IMR-90 (cell line): ENCODE measurements around the gene GALK1. TPM values are rescaled to one million over a fixed set of nuclear protein-coding genes. Genes with fewer than 3 reads are reported as not detected.

Source experiments
- ATAC-seq: fragments of 200-7000 bp; cut with Tn5 transposase; 2 replicates; pipeline ENCODE4 v1.9.1; 2020; ENCODE audit warnings: low read depth, mild to moderate bottlenecking, moderate library complexity
- BruUV-seq: library from RNA; stranded (reverse); fragments of 400-500 nt; replicated peaks from 2 replicates; lab custom pipeline; 2021; lab: Mats Ljungman, UMichigan
- CTCF ChIA-PET: fragments of 300-600 bp; formaldehyde crosslinking; extraction: SDS; loops from one replicate; lab custom pipeline; 2021; ENCODE audit warnings: antibody characterized with exemption; lab: Yijun Ruan, JAX
- POLR2A ChIA-PET: fragments of 300-600 bp; sonication (Branson Sonifier 250); formaldehyde crosslinking; loops from one replicate; lab custom pipeline; 2022; ENCODE audit warnings: antibody characterized with exemption; ENCODE audit not compliant: unreplicated experiment; lab: Charles Lee
- DNase-seq: peaks from one replicate; pipeline ENCODE4 v3.0.0; 2013
- H2AFZ ChIP-seq: replicated peaks from 2 replicates; pipeline ENCODE3; 2013; ENCODE audit warnings: low read length, mild to moderate bottlenecking; ENCODE audit not compliant: poor library complexity
- H2AK5ac ChIP-seq: 2 replicates; pipeline ENCODE4 v1.6.1; 2013; ENCODE audit warnings: low read depth, low read length, inconsistent platforms
- H2AK9ac ChIP-seq: replicated peaks from 2 replicates; pipeline ENCODE3; 2013; ENCODE audit warnings: mild to moderate bottlenecking, low read depth, low read length, moderate library complexity; ENCODE audit not compliant: poor library complexity
- H2BK120ac ChIP-seq: 2 replicates; pipeline ENCODE4 v1.6.1; 2013; ENCODE audit warnings: low read depth, low read length, inconsistent platforms
- H2BK15ac ChIP-seq: 3 replicates; pipeline ENCODE4 v1.6.1; 2013; ENCODE audit warnings: low read depth, low read length, inconsistent platforms
- H2BK20ac ChIP-seq: 2 replicates; pipeline ENCODE4 v1.6.1; 2013; ENCODE audit warnings: low read depth, mild to moderate bottlenecking, inconsistent platforms, low read length, moderate library complexity
- H2BK5ac ChIP-seq: 2 replicates; pipeline ENCODE4 v1.6.1; 2013; ENCODE audit warnings: mild to moderate bottlenecking, low read depth, low read length, inconsistent platforms; ENCODE audit not compliant: poor library complexity, severe bottlenecking
- H3K14ac ChIP-seq: replicated peaks from 2 replicates; pipeline ENCODE4 v1.6.1; 2013; ENCODE audit warnings: low read depth, low read length, inconsistent platforms
- H3K18ac ChIP-seq: 2 replicates; pipeline ENCODE4 v1.6.1; 2013; ENCODE audit warnings: low read depth, low read length, control low read depth
- H3K23ac ChIP-seq: 2 replicates; pipeline ENCODE4 v1.6.1; 2013; ENCODE audit warnings: low read depth, low read length, inconsistent platforms
- H3K27ac ChIP-seq: 2 replicates; pipeline ENCODE4 v1.5.1; 2013; ENCODE audit warnings: mild to moderate bottlenecking, control low read depth, low read length; ENCODE audit not compliant: insufficient read depth
- H3K27me3 ChIP-seq: 2 replicates; pipeline ENCODE4 v1.6.1; 2013; ENCODE audit warnings: low read length; ENCODE audit not compliant: control insufficient read depth, insufficient read depth
- H3K36me3 ChIP-seq: 2 replicates; pipeline ENCODE4 v1.6.1; 2013; ENCODE audit warnings: low read length, mixed read lengths; ENCODE audit not compliant: control insufficient read depth, insufficient read depth
- H3K4ac ChIP-seq: 2 replicates; pipeline ENCODE4 v1.6.1; 2013; ENCODE audit warnings: low read depth, low read length, inconsistent platforms
- H3K4me1 ChIP-seq: 2 replicates; pipeline ENCODE4 v1.6.1; 2013; ENCODE audit warnings: low read length, mixed read lengths; ENCODE audit not compliant: control insufficient read depth, insufficient read depth
- H3K4me2 ChIP-seq: 2 replicates; pipeline ENCODE4 v1.6.1; 2013; ENCODE audit warnings: low read depth, mild to moderate bottlenecking, control low read depth, low read length, moderate library complexity
- H3K4me3 ChIP-seq: 2 replicates; pipeline ENCODE4 v1.5.1; 2013; ENCODE audit warnings: low read depth, mild to moderate bottlenecking, control low read depth, low read length, moderate library complexity; ENCODE audit not compliant: insufficient read depth
- H3K56ac ChIP-seq: 2 replicates; pipeline ENCODE4 v1.6.1; 2013; ENCODE audit warnings: low read length, inconsistent platforms; ENCODE audit not compliant: insufficient read depth; ENCODE audit errors: extremely low read depth
- H3K79me1 ChIP-seq, 2 experiments: 2 replicates each; pipeline ENCODE4 v1.6.1; 2013; ENCODE audit warnings: low read length in 2 of 2, inconsistent platforms in 1 of 2, low read depth in 1 of 2
- H3K9ac ChIP-seq: 2 replicates; pipeline ENCODE4 v1.6.1; 2013; ENCODE audit warnings: low read depth, low read length, control low read depth
- H3K9me1 ChIP-seq: 2 replicates; pipeline ENCODE4 v1.6.1; 2013; ENCODE audit warnings: low read length, inconsistent platforms; ENCODE audit not compliant: insufficient read depth
- H3K9me3 ChIP-seq: 2 replicates; pipeline ENCODE4 v1.6.1; 2013; ENCODE audit warnings: low read length; ENCODE audit not compliant: control insufficient read depth, insufficient read depth
- H4K20me1 ChIP-seq: 2 replicates; pipeline ENCODE4 v1.6.1; 2013; ENCODE audit warnings: low read length, inconsistent platforms; ENCODE audit not compliant: insufficient read depth
- H4K5ac ChIP-seq: 2 replicates; pipeline ENCODE4 v1.6.1; 2013; ENCODE audit warnings: mild to moderate bottlenecking, low read depth, low read length, control low read depth
- H4K8ac ChIP-seq, 2 experiments: 2 replicates each; pipeline ENCODE4 v1.6.1; 2013; ENCODE audit warnings: low read depth in 2 of 2, low read length in 2 of 2, control low read depth in 1 of 2, inconsistent platforms in 1 of 2
- H4K91ac ChIP-seq: 2 replicates; pipeline ENCODE4 v1.6.1; 2013; ENCODE audit warnings: low read depth, low read length, inconsistent platforms; ENCODE audit not compliant: insufficient read depth
- BHLHE40 ChIP-seq: fragments of 150-350 bp; IDR thresholded peaks from 2 replicates; pipeline ENCODE4 v1.6.1; 2016; ENCODE audit warnings: mild to moderate bottlenecking, low read depth, low read length
- CEBPB ChIP-seq: IDR thresholded peaks from 2 replicates; pipeline ENCODE4 v1.6.1; 2012; ENCODE audit warnings: low read depth, low read length, improper control_type of control experiment
- CTCF ChIP-seq: conservative IDR thresholded peaks from 2 replicates; pipeline ENCODE4 v1.5.1; 2012; ENCODE audit warnings: mild to moderate bottlenecking, low read depth, low read length, improper control_type of control experiment
- FOS ChIP-seq: fragments of 150-350 bp; IDR thresholded peaks from 2 replicates; pipeline ENCODE4 v1.6.1; 2016; ENCODE audit warnings: low read depth, low read length
- MAFK ChIP-seq: IDR thresholded peaks from 2 replicates; pipeline ENCODE4 v1.6.1; 2012; ENCODE audit warnings: low read depth, low read length, improper control_type of control experiment
- MAZ ChIP-seq: IDR thresholded peaks from 2 replicates; pipeline ENCODE4 v1.6.1; 2012; ENCODE audit warnings: low read depth, mild to moderate bottlenecking, low read length, improper control_type of control experiment, moderate library complexity, borderline replicate concordance
- MXI1 ChIP-seq: IDR thresholded peaks from 2 replicates; pipeline ENCODE4 v1.6.1; 2012; ENCODE audit warnings: low read depth, mild to moderate bottlenecking, low read length, moderate library complexity, borderline replicate concordance
- POLR2A ChIP-seq: IDR thresholded peaks from 2 replicates; pipeline ENCODE4 v1.6.1; 2012; ENCODE audit warnings: mild to moderate bottlenecking, low read depth, low read length
- RFX5 ChIP-seq: IDR thresholded peaks from 2 replicates; pipeline ENCODE4 v1.8.0; 2012; ENCODE audit warnings: low read depth, mild to moderate bottlenecking, low read length, moderate library complexity
- SMC3 ChIP-seq: fragments of 150-350 bp; IDR thresholded peaks from 2 replicates; pipeline ENCODE4 v1.6.1; 2016; ENCODE audit warnings: low read depth, mild to moderate bottlenecking, antibody characterized with exemption, low read length, moderate library complexity
- USF2 ChIP-seq: fragments of 150-350 bp; IDR thresholded peaks from 2 replicates; pipeline ENCODE4 v1.6.1; 2017; ENCODE audit warnings: mild to moderate bottlenecking, antibody characterized with exemption, low read length, low read depth
- WGBS, 2 experiments: methylation state at CpG; one replicate each; pipeline versions ENCODE4 v1.1.5 to v1.1.7; 2013; ENCODE audit warnings: missing lambda C conversion rate in 2 of 2; ENCODE audit not compliant: insufficient read length in 1 of 2; ENCODE audit errors: extremely low coverage in 2 of 2; 5-methylcytosine and 5-hydroxymethylcytosine counted together
- dilution Hi-C: fragments of 300-500 bp; cut with HindIII; formaldehyde crosslinking; loops from one replicate; pipeline ENCODE4 v1.14.3; 2018; ENCODE audit warnings: low sequenced_read_pairs; ENCODE audit not compliant: unreplicated experiment
- in situ Hi-C: fragments of 300-500 bp; cut with MboI; formaldehyde crosslinking; loops from 3 replicates; pipeline ENCODE4 v1.14.3; 2019; ENCODE audit warnings: low sequenced_read_pairs, inconsistent platforms, mixed read lengths
- intact Hi-C: fragments of 100-400 bp; cut with micrococcal nuclease; formaldehyde crosslinking; loops from 2 replicates; pipeline ENCODE4 v1.10.0; 2022
- polyA plus RNA-seq, 3 experiments: library from polyadenylated mRNA; depleted of rRNA; stranded (reverse); fragments of >200 nt; gene quantifications; 2 replicates each; pipeline ENCODE4 v1.2.3, GENCODE V29; 2012; ENCODE audit warnings: low replicate concordance in 1 of 3
- total RNA-seq: library from RNA; depleted of rRNA; stranded (reverse); fragments of >200 nt; gene quantifications from 2 replicates; pipeline ENCODE4 v1.2.3, GENCODE V29; 2012

The GALK1 gene
- total and polyA plus RNA-seq, 2 of the 4 experiments (the other 2 are of a cell fraction), result 19.9 to 21.9 TPM

GRCh38 chr17:75722542-75723095, 42.4 kb downstream of the GALK1 start:
- H3K4ac ChIP-seq, result no peak overlapping the region
- H2BK20ac ChIP-seq, result no peak overlapping the region
- no peak overlapping the region for H2BK5ac ChIP-seq
- H2BK120ac ChIP-seq, result no peak overlapping the region
- H2BK15ac ChIP-seq, result no peak overlapping the region
- H2AFZ ChIP-seq, result no peak overlapping the region
- no peak overlapping the region for H4K8ac ChIP-seq
- no peak overlapping the region for H3K18ac ChIP-seq
- H3K4me2 ChIP-seq, result no peak overlapping the region
- no peak overlapping the region for H4K5ac ChIP-seq
- H3K27ac ChIP-seq, result no peak overlapping the region
- 100% methylated on average over 1 of the region's 9 CpGs; no CpG with 5 or more reads in 1 of the 2 experiments for WGBS, 2 experiments
- in situ Hi-C loops (no loop called here), dilution Hi-C loops (no loop called here), intact Hi-C loops (no loop called here)
- H3K36me3 ChIP-seq, result no peaks in the 10 kb centered on the region
- H3K56ac ChIP-seq, result no peak overlapping the region
- no peak for TF ChIP-seq SMC3
- no peak for TF ChIP-seq RFX5
- no peak for TF ChIP-seq MAZ
- no peak for TF ChIP-seq MAFK
- no peak for TF ChIP-seq CEBPB
- no peak for TF ChIP-seq FOS
- no peak for TF ChIP-seq MXI1
- TF ChIP-seq BHLHE40, result no peak
- TF ChIP-seq CTCF, result no peak
- TF ChIP-seq POLR2A, result no peak
- no peak for TF ChIP-seq USF2
- no peaks in the 10 kb centered on the region for H4K20me1 ChIP-seq
- no peaks in the 10 kb centered on the region for H3K79me1 ChIP-seq
- no peak overlapping the region for H3K14ac ChIP-seq
- no peaks in the 10 kb centered on the region for H3K9me3 ChIP-seq
- no peak overlapping the region for H2AK5ac ChIP-seq
- no peak overlapping the region for H2AK9ac ChIP-seq
- no peak overlapping the region for H3K4me3 ChIP-seq
- no TSS peak for BruUV-seq
- no peak overlapping the region for H3K23ac ChIP-seq
- no peak overlapping the region for H3K9ac ChIP-seq
- CTCF ChIA-PET, result no interaction called here
- DNase-seq (no peak), ATAC-seq (no peak)
- no peaks in the 10 kb centered on the region for H3K4me1 ChIP-seq
- POLR2A ChIA-PET, result no interaction called here
- H3K9me1 ChIP-seq, result no peaks in the 10 kb centered on the region
- H4K91ac ChIP-seq, result no peak overlapping the region
- peaks cover 53% of the 10 kb centered on the region for H3K27me3 ChIP-seq
